GM12878 (cell line): Measurements from ENCODE around the gene SLC27A5.

Source experiments
- EZH2 ChIP-seq: IDR thresholded peaks from 2 replicates; pipeline ENCODE4 v1.6.1; 2012; ENCODE audit warnings: low read depth, mild to moderate bottlenecking, control low read depth, inconsistent platforms, low read length, borderline replicate concordance; ENCODE audit not compliant: control insufficient read depth
- POLR2A ChIP-seq: IDR thresholded peaks from 2 replicates; pipeline ENCODE4 v1.6.1; 2011; ENCODE audit warnings: low read depth, mild to moderate bottlenecking, low read length
- POLR2AphosphoS5 ChIP-seq: IDR thresholded peaks from 2 replicates; pipeline ENCODE4 v1.6.1; 2011; ENCODE audit warnings: mild to moderate bottlenecking, low read length, inconsistent platforms
- RFX5 ChIP-seq: IDR thresholded peaks from 2 replicates; pipeline ENCODE4 v1.6.1; 2011; ENCODE audit warnings: low read depth, low read length, improper control_type of control experiment

DNA sequence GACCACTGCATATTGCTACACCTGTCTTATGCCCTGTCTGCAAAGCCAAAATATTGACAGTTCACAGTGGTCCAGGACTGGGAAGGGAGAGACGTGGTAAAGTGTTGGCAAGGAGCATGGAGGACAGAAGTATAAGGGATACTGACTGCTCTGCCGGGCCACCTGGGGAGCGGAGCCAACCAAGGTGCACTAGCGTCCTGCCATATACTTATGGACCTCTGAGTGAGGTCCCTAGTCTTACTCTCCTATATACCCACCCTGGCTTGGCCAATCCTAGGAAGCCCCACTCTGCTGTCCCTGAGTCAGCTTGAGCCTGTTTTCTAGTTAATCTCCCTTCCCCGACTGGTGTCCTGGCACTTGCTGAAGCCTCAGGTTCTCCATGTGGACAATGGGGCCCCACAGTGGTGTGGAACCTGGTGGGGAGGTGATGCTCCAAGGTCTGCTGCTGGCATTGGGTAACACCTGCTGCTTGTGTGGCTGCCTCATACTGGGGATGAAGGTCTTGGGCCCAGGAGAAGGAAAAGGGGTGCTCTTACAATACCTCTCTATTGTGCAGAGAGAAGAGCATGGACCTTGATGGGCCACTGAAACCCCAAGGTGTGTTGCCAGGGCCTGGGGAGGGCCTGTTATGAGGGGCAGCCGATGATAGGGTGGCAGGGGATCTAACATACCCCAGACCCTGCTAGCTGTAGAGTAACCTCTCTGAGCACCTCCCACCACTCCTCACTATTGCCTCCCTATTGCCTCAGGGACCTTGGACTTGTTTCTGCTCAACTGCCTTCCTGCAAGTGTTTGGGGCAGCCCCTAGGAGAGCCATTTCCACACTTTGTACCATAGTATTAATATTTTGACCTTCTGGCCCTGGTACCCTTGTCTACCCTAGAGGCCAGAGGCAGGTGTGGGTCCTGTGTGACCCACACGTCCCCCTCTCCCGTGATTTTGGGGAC is 25.3 kb upstream of the SLC27A5 start:
- TF ChIP-seq POLR2AphosphoS5 (no peak), RFX5 (no peak), EZH2 (no peak), POLR2A (no peak)
